Prostate gland (tissue), 2 donors: ENCODE results near the gene CHPT1. TPM values are rescaled to one million over a fixed set of nuclear protein-coding genes. Genes with fewer than 3 reads are reported as not detected.

Experiments
- DNase-seq: peaks from one replicate; pipeline ENCODE4 v3.0.0-alpha.2; 2019; ENCODE audit warnings: low spot score
- H3K27ac ChIP-seq, 2 donors: fragments of 200-600 bp; sonication (generic); 2 replicates each; pipeline ENCODE4 v1.5.1; 2017 to 2019
- H3K27me3 ChIP-seq: fragments of 200-600 bp; sonication (generic); replicated peaks from 2 replicates; pipeline ENCODE4 v1.5.1; 2019; ENCODE audit not compliant: insufficient read depth
- H3K36me3 ChIP-seq, 2 donors: fragments of 200-600 bp; sonication (generic); 1 replicate in 1 of 2; 2 replicates in 1 of 2; pipeline versions ENCODE4 v1.5.1 to v1.8.1; 2017 to 2019
- H3K4me1 ChIP-seq: fragments of 200-600 bp; sonication (generic); replicated peaks from 2 replicates; pipeline ENCODE4 v1.5.1; 2019
- H3K4me3 ChIP-seq, 2 donors: fragments of 200-600 bp; sonication (generic); 2 replicates each; pipeline ENCODE4 v1.5.1; 2017 to 2019
- H3K9me3 ChIP-seq: fragments of 200-600 bp; sonication (generic); 2 replicates; pipeline ENCODE4 v1.5.1; 2017
- POLR2A ChIP-seq: fragments of 450-650 bp; IDR thresholded peaks from one replicate; pipeline ENCODE4 v1.6.1; 2016; ENCODE audit warnings: antibody characterized with exemption, mild to moderate bottlenecking
- POLR2AphosphoS5 ChIP-seq: sonication (generic); formaldehyde crosslinking; IDR thresholded peaks from one replicate; pipeline ENCODE4 v1.6.1; 2017; ENCODE audit warnings: antibody characterized with exemption
- WGBS: methylation state at CpG from one replicate; pipeline ENCODE4 v1.1.5; 2018; 5-methylcytosine and 5-hydroxymethylcytosine counted together
- intact Hi-C: fragments of 100-400 bp; cut with DNase I; formaldehyde crosslinking; loops from one replicate; pipeline ENCODE4 v1.14.2; 2022
- small RNA-seq, 2 donors: library from RNA; depleted of rRNA; stranded (forward); fragments of <200 nt; gene quantifications; one replicate each; pipeline ENCODE3, GENCODE V24; 2016
- total RNA-seq, 2 donors: library from RNA; depleted of rRNA; stranded (reverse); fragments of >200 nt; gene quantifications; one replicate each; pipeline ENCODE4 v1.1.0, GENCODE V29; 2016
- TF ChIP-seq, protein P1 (sequence below), 4 experiments: fragments of 200-600 bp in 2 of 4; fragments of 450-650 bp in 2 of 4; sonication (generic) in 2 of 4; IDR thresholded peaks; 1 replicate in 3 of 4; 2 replicates in 1 of 4; pipeline ENCODE4 v1.5.1; 2016 to 2019; ENCODE audit warnings: antibody characterized with exemption in 4 of 4, mild to moderate bottlenecking in 2 of 4, moderate library complexity in 2 of 4

Gene CHPT1
- total RNA-seq, 2 donors from 2014 or later = 106 to 129 TPM

GRCh38 chr12:101777485-101777884 lies 80.0 kb downstream of the CHPT1 start:
- Histone ChIP-seq H3K9me3 (no peaks in the 10 kb centered on the region), H3K36me3 (no peaks in the 10 kb centered on the region), H3K27ac (no peak overlapping the region), H3K27me3 (no peaks in the 10 kb centered on the region), H3K4me1 (peaks cover 10% of the 10 kb centered on the region), H3K4me3 (no peak overlapping the region)
- WGBS = 68% methylated on average over 3 of the region's 3 CpGs
- TF ChIP-seq, protein P1, sequence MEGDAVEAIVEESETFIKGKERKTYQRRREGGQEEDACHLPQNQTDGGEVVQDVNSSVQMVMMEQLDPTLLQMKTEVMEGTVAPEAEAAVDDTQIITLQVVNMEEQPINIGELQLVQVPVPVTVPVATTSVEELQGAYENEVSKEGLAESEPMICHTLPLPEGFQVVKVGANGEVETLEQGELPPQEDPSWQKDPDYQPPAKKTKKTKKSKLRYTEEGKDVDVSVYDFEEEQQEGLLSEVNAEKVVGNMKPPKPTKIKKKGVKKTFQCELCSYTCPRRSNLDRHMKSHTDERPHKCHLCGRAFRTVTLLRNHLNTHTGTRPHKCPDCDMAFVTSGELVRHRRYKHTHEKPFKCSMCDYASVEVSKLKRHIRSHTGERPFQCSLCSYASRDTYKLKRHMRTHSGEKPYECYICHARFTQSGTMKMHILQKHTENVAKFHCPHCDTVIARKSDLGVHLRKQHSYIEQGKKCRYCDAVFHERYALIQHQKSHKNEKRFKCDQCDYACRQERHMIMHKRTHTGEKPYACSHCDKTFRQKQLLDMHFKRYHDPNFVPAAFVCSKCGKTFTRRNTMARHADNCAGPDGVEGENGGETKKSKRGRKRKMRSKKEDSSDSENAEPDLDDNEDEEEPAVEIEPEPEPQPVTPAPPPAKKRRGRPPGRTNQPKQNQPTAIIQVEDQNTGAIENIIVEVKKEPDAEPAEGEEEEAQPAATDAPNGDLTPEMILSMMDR (IDR thresholded peaks at IDR 0.05) = no peak
- TF ChIP-seq POLR2A (no peak), POLR2AphosphoS5 (no peak)
- no peak for DNase-seq
- intact Hi-C loops = no loop called here

- no peak for TF ChIP-seq POLR2AphosphoS5
- no peak for TF ChIP-seq POLR2A
- TF ChIP-seq, protein P1 (IDR thresholded peaks at IDR 0.05) = no peak
- H3K9me3 ChIP-seq = no peaks in the 10 kb centered on the region
- H3K27ac ChIP-seq = no peak overlapping the region
- intact Hi-C loops = no loop called here
- no peaks in the 10 kb centered on the region for H3K27me3 ChIP-seq
- DNase-seq = no peak
- 77% methylated on average over 4 of the region's 4 CpGs for WGBS
- no peaks in the 10 kb centered on the region for H3K36me3 ChIP-seq
- no peak overlapping the region for H3K4me3 ChIP-seq
- H3K4me1 ChIP-seq = peaks cover 5% of the 10 kb centered on the region
Observed at GRCh38 chr12:101777978-101778377, 80.5 kb downstream of the CHPT1 start.

Small RNAs within 50 kb of the gene (small RNA-seq; reads per million reads assigned to genes)
- 0 reads per million in 2 donors for gene RNU6-101P
- 0 reads per million in 2 donors for gene RNY1P16

Other genes with a start within 250 kb of the CHPT1 start
- gene SPIC, start 222.3 kb upstream of the CHPT1 start, total RNA-seq = not detected
- gene MYBPC1, start 102.7 kb upstream of the CHPT1 start, total RNA-seq = 100 to 1,000 TPM; 171 to 302 TPM
- 10 to 100 TPM in 1 of 2 donors, not detected in 1; 14.0 TPM for gene SYCP3, start 41.8 kb downstream of the CHPT1 start, total RNA-seq
- 10 to 100 TPM; 49.9 to 52.7 TPM for gene GNPTAB, start 133.3 kb downstream of the CHPT1 start, total RNA-seq
- gene DRAM1, start 179.9 kb downstream of the CHPT1 start, total RNA-seq = 10 to 100 TPM; 12.8 to 13.1 TPM